ENCODE measurements around the gene RNF5. TPM values are rescaled to one million over a fixed set of nuclear protein-coding genes. Genes with fewer than 3 reads are reported as not detected.

Gene RNF5
- polyA plus RNA-seq, 1 experiment, result 40.2 TPM

GRCh38 chr6:32158052-32158451 is 20.2 kb upstream of the RNF5 start:
- H3K4me3 ChIP-seq (ENCODE audit: low read depth, low read length), result no peak overlapping the region
- no peak for DNase-seq (ENCODE audit: low read depth)
- POLR2A ChIA-PET, result no interaction called here
- no peaks in the 10 kb centered on the region for H3K27me3 ChIP-seq (ENCODE audit: control insufficient read depth, insufficient read depth, low read length)
- TF ChIP-seq CTCF (IDR thresholded peaks at IDR 0.05; ENCODE audit: insufficient read depth, low read depth, low read length), result no peak
- CTCF ChIA-PET, result interaction anchor here (0.7 kb wide), 1 partner anchor 838 kb away, joined by 3 read pairs; no protein-coding TSS in a partner anchor
- peaks cover 8% of the 10 kb centered on the region for H3K36me3 ChIP-seq (ENCODE audit: control insufficient read depth, insufficient read depth, low read length)

GRCh38 chr6:32163559-32164258 is 14.5 kb upstream of the RNF5 start:
- Histone ChIP-seq H3K36me3 (ENCODE audit: control insufficient read depth, insufficient read depth, low read length) (peaks cover 16% of the 10 kb centered on the region), H3K27me3 (ENCODE audit: control insufficient read depth, insufficient read depth, low read length) (no peaks in the 10 kb centered on the region), H3K4me3 (ENCODE audit: low read depth, low read length) (no peak overlapping the region)
- no peak for TF ChIP-seq CTCF (IDR thresholded peaks at IDR 0.05; ENCODE audit: insufficient read depth, low read depth, low read length)
- ChIA-PET POLR2A (no interaction called here), CTCF (interaction anchor here (1.0 to 1.1 kb wide), 3 partner anchors 32 to 116 kb away, joined by 4 to 5 read pairs (median 4); no protein-coding TSS in a partner anchor)
- DNase-seq (ENCODE audit: low read depth), result no peak

GRCh38 chr6:32164295-32164694 is 13.9 kb upstream of the RNF5 start, which contains the start of gene EGFL8:
Gene EGFL8, plus strand, starts transcription at chr6:32164595. Its CDS starts 1,571 bp downstream, at chr6:32166166.
- Histone ChIP-seq H3K36me3 (ENCODE audit: control insufficient read depth, insufficient read depth, low read length) (peaks cover 20% of the 10 kb centered on the region), H3K4me3 (ENCODE audit: low read depth, low read length) (no peak within 1 kb of the TSS), H3K27me3 (ENCODE audit: control insufficient read depth, insufficient read depth, low read length) (no peaks in the 10 kb centered on the region)
- POLR2A ChIA-PET, result no interaction called here
- DNase-seq (ENCODE audit: low read depth), result no peak
- TF ChIP-seq CTCF (IDR thresholded peaks at IDR 0.05; ENCODE audit: insufficient read depth, low read depth, low read length), result no peak
- CTCF ChIA-PET, result interaction anchor here (1.0 to 1.1 kb wide), 3 partner anchors 31 to 117 kb away, joined by 4 to 5 read pairs (median 4); no protein-coding TSS in a partner anchor

- TF ChIP-seq CTCF (IDR thresholded peaks at IDR 0.05; ENCODE audit: insufficient read depth, low read depth, low read length), result no peak
- CTCF ChIA-PET, result interaction anchor here (1.5 kb wide), 1 partner anchor 53 kb away, joined by 3 read pairs; no protein-coding TSS in a partner anchor
- H3K27me3 ChIP-seq (ENCODE audit: control insufficient read depth, insufficient read depth, low read length), result no peaks in the 10 kb centered on the region
- POLR2A ChIA-PET, result no interaction called here
- no peak for DNase-seq (ENCODE audit: low read depth)
- H3K36me3 ChIP-seq (ENCODE audit: control insufficient read depth, insufficient read depth, low read length), result peaks cover 35% of the 10 kb centered on the region
- no peak overlapping the region for H3K4me3 ChIP-seq (ENCODE audit: low read depth, low read length)
These were observed 11.7 kb upstream of the RNF5 start for GRCh38 chr6:32166411-32167061.

- TF ChIP-seq CTCF (IDR thresholded peaks at IDR 0.05; ENCODE audit: insufficient read depth, low read depth, low read length), result no peak
- POLR2A ChIA-PET, result no interaction called here
- Histone ChIP-seq H3K36me3 (ENCODE audit: control insufficient read depth, insufficient read depth, low read length) (peaks cover 35% of the 10 kb centered on the region), H3K4me3 (ENCODE audit: low read depth, low read length) (no peak overlapping the region), H3K27me3 (ENCODE audit: control insufficient read depth, insufficient read depth, low read length) (no peaks in the 10 kb centered on the region)
- CTCF ChIA-PET, result interaction anchor here (1.5 kb wide), 1 partner anchor 53 kb away, joined by 3 read pairs; no protein-coding TSS in a partner anchor
- DNase-seq (ENCODE audit: low read depth), result no peak
These were observed 10.9 kb upstream of the RNF5 start for GRCh38 chr6:32167154-32167760.
